Activated CD4-positive, alpha-beta T cell treated with anti-CD3 and anti-CD28 coated beads, Interleukin-2, amount 50 U/mL, for 4 hours (primary cell): ENCODE data around the gene CHRNB1.

ENCODE experiments used
- DNase-seq, 2 experiments: peaks; one replicate each; pipeline ENCODE4 v3.0.0-alpha.2; 2020

CHRNB1 gene

DNA sequence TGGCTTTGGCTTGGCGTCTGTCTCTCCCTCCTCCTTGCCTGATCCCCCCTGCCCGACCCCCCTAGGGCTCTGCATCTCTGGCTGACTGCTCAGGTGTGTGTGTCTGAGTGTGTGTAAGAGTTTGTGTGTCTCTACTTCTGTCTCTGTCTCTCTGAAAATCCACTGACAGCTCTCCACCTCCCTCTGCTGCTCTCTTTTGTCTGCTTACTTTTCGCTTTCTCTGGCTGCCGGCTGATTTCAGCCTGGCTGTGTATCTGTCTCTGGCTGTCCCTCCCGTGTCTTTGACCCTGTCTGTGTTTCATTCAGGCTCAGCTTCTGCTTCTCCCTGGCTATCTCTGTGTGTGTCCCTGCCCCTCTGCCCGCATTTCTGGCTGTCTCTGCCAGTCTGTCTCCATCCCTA lies 28.5 kb upstream of the CHRNB1 start:
- no peak for DNase-seq

DNA sequence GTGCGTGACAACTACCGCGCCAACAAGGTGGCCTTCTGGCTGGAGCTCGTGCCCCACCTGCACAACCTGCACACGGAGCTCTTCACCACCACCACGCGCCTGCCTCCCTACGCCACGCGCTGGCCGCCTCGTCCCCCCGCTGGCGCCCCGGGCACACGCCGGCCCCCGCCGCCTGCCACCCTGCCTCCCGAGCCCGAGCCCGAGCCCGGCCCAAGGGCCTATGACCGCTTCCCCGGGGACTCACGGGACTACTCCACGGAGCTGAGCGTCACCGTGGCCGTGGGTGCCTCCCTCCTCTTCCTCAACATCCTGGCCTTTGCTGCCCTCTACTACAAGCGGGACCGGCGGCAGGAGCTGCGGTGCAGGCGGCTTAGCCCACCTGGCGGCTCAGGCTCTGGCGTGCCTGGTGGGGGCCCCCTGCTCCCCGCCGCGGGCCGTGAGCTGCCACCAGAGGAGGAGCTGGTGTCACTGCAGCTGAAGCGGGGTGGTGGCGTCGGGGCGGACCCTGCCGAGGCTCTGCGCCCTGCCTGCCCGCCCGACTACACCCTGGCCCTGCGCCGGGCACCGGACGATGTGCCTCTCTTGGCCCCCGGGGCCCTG lies 27.7 kb upstream of the CHRNB1 start:
- DNase-seq = no peak

DNA sequence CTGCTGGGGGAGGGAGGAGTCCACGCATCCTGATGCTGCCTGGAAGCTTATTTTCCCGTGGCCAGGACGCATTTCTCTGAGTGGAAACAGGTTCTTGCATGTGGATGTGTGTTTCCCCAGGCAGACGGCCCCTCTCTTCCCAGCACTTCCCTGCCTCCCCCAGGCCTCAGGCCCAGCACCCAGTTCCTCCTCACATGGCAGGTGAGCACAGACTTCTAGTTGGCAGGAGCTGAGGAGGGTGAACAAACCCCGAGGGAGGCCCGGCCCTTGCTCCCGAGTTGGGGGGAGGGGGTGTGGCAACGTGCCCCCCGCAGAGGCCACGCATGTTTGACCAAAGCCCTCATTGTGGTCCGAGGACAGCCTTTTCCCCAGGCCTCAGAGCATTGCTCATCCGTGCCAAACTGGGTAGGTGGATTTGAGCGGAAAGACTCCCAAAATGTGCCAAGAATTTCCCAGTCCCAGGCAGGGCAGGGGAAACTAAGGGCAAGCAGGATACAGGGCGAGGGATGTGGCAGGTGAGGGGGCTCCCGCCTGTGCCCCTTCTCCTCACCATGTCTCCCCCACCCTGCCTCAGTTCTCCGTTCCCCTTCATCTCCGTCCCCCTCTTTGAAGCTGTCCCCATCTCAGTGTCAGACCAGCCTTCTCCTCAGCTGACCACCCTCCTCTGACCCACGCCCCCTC lies 26.2 kb upstream of the CHRNB1 start:
- no peak for DNase-seq

DNA sequence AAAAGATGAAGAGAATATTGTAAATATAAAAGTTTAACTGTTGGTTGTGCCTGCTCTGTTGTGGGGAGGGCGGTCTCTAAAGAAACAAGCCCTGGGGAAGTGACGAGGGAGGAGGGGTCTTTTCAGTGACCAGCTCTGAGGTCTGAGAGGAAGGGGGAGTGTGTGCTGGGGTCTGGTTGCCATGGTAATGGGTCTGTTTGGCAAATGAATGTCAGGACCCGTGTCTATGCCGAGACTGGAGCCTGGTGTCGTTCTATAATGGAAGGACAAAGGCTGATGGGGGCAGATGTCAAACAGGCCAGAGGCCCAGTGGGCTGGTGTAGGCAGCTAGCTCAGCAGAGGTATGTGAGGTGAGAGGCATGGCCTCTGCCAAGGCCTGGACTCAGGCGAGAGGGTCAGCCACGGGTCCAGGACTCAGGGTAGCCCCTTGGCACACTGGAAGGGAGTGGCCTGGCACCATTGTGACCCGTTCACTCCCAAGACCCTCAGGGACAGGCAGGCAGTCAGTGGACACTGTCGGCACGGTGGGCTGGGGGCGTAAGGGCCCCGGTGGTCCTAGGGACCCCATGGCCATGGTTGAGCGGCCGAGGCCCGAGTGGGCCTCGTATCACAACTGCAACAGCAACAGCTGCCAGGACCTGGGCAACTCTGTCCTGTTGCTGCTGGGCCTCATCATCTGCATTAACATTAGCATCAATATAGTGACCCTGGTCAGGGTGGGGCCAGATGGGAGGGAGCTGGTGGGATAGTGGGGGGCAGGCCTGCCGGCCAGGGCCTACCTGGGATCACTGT lies 24.8 kb upstream of the CHRNB1 start, which contains the start of gene SPEM1:
Gene SPEM1 (plus strand): TSS at position 506 of the 792 bp plus-strand sequence. CDS start 61 bp downstream, at position 567.
- no peak for DNase-seq

DNA sequence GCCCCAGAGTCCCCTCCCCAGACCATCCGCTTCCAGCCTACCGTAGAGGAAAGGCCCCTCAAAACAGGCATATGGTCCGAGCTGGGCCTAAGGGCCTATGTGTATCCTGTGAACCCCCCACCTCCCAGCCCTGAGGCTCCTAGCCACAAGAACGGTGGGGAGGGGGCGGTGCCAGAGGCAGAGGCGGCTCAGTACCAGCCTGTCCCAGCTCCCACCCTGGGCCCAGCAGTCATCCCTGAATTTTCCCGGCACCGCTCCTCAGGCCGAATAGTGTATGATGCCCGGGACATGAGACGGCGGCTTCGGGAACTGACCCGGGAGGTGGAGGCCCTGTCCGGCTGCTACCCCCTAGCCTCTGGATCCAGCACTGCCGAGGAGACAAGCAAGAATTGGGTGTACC lies 23.7 kb upstream of the CHRNB1 start:
- no peak for DNase-seq

DNA sequence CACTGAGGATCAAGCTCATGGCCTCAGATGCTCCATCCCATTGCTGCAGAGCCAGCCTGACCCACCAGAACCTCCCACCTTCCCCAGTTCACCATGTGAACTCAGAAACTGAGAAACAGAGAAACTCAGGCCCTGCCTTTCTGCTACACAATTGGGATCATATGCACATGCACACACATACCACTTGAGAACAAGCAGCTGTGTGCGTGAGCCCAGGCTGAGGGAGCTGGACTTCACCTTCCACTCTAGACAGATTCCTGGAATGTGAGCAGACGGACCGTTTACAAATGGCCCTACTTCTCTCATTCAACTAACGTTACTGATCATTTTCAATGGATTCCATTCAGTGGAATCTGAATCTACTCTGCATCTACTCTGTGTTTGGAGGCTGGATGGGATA lies 21.2 kb upstream of the CHRNB1 start:
- no peak for DNase-seq

DNA sequence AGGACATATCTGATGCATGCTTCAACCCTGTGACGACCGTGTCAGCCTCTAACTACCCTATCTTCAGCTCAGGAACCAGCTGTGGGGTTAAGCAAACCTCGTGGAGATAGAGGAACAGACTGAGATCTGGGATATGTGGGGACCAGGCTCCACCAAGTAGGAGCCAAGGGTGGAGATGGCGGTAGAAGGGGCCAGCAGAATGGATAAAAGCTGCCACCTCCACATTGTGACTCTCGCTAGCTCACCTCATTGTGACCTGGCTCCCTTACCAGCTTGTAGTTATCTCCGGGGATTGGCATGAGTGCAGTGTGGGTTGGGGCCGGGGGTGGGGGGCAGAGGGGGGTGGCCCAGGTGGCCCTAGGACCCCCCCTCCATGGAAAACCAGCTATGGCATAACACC lies 19.5 kb upstream of the CHRNB1 start, which contains the start of gene SPEM2:
Gene SPEM2 (plus strand): TSS at position 301 of the 400 bp plus-strand sequence. CDS start 73 bp downstream, at position 374.
- no peak for DNase-seq

DNA sequence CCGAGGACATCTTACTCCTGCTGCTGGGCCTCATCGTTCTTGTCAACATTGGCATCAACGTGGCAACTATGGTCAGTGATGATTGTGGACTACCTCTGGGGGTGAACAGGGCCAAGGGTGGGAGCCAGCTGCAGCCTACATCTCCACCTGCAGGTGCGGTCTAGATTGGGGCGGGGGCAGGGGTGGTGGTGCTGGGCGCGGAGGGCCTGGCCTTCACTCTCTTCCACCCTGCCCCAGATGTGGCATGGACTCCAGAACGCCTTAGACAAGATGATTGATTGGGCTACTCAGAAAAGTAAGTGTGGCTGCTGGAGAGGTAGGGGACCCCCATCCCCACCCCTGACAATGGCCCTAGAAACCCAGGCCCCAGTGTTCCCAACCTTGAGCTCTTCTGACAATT lies 19.1 kb upstream of the CHRNB1 start:
- DNase-seq = no peak

DNA sequence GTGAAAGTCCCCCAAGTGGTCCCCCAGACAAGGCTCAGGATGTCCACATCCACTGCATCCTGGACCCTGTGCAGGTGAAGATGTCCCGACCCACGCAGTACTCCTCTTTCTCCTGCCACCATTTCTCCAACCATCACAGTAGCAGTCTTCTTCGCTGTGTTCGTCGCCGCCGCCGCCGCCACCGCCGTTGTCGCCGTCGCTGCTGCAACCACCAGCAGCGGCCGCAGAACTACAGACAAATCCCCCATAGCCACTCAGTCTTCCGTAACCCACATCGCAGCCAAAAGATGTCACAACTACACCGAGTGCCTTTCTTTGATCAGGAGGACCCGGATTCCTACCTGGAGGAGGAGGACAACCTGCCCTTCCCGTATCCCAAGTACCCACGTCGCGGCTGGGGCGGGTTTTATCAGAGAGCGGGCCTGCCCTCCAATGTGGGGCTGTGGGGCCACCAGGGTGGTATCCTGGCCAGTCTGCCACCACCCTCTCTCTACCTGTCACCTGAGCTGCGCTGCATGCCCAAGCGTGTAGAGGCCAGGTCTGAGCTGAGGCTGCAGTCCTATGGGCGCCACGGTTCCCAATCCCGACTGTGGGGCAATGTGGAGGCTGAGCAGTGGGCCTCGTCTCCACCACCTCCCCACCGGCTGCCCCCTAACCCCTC lies 18.5 kb upstream of the CHRNB1 start:
- no peak for DNase-seq

DNA sequence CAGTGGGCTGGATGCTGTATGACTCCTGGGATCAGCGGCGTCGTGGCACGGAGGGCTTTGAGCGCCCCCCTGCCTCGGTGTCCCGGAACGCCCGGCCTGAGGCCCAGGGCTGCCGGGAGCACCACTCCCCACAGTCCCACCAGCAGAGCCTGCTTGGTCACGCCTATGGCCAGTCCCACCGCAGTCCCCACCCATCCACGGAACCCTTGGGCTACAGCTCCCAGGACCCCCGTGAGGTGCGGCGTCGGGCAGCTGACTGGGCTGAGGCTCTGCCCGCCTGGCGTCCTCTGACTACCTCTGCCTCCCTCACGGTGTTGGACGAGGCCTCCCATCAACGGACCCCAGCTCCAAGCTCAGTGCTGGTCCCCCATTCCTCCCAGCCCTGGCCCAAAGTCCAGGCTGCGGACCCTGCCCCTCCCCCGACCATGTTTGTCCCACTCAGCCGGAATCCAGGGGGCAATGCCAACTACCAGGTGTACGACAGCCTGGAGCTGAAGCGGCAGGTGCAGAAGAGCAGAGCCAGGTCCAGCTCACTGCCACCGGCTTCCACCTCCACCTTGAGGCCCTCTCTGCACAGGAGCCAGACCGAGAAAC lies 17.9 kb upstream of the CHRNB1 start:
- no peak for DNase-seq

DNA sequence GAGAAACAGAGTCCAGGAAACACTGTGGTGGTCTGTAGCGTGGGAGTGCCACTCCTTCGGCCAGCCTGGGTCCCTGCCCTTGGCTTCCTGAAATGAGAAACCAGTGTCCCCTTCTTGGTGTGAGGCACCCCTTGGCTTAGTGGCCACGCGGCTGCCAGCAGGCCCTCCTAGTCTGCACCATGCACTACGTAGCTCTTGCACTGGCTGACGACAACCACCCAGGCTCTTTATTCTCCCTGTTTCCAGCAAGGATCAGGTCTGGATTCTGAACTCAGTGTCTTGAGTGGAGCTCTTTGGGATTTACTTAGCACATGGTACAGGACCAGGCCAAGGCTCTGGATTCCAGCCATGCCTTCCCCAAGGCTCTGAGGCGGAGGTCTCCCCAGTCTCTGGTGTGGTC lies 17.3 kb upstream of the CHRNB1 start:
- DNase-seq = no peak

DNA sequence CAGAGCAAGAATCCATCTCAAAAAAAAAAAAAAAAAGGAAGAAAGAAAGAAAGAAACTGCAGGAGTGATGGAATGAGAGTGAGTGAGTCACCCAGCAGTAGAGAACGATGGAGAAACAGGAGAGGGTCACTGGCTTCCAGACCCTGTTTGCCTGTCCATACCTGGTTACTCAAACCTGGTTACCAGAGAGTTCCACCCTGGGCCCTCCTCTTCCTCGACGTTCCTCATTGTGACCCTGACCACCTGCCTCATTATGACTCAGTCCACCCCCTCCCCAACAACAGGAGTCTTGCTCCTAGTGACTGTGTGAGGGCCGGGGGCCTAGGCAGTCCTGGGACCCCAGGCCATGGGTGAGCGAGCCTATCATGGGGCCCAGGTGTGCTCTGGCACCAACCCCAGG lies 16.3 kb upstream of the CHRNB1 start, which contains the start of gene SPEM3:
Gene SPEM3 (plus strand): TSS at position 301 of the 400 bp plus-strand sequence. CDS start 46 bp downstream, at position 347.
- DNase-seq = no peak

DNA sequence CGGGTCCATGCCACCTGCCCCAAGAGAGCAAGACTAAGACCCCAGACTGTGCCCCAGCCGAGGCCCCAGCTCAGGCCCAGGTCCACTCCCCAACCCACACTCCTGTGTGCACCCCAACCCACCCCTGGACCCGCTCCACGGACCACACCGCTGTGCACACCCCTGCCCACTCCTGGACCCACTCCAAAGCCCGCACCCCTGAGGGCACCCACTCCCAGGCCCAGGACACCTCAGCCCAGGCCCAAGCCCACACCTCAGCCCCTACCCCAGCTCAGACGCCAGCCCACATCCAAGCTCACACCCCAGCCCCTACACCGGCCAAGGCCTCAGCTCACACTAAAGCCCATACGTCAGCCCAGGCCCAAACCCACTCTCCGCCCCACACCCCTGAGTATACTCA lies 15.1 kb upstream of the CHRNB1 start:
- DNase-seq = no peak

DNA sequence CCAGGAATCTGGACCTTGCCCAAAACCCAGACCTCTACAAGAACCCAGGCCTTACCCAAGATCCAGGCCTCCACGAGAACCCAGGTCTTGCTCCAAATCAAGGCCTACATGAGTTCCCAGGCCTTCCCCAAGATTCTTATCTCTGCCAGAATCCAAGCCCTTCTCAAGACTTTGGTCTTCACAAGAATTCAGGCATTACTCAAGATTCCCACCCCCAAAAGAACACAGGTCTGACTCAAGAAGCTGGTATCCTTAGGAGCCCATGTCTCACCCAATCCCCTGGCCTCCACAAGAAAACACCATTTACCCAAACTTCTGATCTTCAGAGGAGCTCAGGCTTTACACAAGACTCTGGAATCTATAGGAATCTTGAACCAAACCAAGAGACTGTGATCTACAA lies 13.6 kb upstream of the CHRNB1 start:
- DNase-seq = no peak

DNA sequence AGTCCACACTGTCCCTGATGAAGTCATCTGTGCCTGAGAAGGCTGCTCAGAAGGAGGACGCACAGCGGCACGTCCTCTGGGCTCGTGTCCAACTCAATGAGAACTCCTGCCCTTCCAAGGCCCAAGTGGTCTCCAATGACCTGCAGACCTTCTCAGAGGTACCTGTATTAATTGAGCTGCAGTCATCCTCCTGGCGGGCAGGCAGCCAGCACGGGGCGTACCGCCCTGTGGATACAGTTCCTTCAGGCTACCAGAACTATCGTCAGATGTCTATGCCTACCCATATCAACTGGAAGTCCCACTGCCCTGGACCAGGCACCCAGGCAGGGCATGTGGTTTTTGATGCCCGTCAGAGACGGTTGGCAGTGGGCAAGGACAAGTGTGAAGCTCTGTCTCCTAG lies 12.6 kb upstream of the CHRNB1 start:
- DNase-seq = no peak

DNA sequence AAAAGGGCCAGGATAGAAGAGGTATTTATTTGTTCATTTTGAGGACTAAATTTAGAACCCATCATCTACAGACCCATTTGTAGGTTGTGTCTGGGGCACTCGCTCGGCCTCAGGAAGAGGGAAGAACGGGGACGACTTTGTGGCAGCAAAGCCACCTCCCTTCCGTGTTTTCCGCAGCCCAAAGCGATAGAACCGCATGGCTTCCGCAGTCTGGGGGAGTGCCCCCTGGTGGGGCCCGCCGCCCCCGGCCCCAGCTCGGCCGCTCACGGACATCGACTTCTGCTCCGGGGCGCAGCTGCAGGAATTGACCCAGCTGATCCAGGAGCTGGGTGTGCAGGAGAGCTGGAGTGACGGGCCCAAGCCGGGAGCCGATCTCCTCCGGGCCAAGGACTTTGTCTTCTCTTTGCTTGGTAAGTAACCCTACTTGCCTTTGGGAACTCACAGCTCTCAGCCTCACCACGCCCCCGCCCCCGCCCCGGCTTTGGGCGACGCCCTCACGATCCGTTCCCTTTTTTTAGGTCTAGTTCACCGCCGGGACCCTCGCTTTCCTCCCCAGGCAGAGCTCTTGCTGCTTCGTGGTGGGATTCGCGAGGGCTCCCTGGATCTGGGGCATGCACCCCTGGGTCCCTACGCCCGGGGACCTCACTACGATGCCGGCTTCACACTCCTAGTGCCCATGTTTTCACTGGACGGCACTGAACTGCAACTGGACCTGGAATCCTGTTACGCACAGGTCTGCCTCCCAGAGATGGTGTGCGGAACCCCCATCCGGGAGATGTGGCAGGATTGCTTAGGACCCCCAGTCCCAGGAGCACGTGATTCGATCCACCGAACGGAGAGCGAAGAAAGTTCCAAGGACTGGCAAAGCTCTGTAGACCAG lies 8.9 kb upstream of the CHRNB1 start:
- peak; percentile 49 to 53 for DNase-seq

DNA sequence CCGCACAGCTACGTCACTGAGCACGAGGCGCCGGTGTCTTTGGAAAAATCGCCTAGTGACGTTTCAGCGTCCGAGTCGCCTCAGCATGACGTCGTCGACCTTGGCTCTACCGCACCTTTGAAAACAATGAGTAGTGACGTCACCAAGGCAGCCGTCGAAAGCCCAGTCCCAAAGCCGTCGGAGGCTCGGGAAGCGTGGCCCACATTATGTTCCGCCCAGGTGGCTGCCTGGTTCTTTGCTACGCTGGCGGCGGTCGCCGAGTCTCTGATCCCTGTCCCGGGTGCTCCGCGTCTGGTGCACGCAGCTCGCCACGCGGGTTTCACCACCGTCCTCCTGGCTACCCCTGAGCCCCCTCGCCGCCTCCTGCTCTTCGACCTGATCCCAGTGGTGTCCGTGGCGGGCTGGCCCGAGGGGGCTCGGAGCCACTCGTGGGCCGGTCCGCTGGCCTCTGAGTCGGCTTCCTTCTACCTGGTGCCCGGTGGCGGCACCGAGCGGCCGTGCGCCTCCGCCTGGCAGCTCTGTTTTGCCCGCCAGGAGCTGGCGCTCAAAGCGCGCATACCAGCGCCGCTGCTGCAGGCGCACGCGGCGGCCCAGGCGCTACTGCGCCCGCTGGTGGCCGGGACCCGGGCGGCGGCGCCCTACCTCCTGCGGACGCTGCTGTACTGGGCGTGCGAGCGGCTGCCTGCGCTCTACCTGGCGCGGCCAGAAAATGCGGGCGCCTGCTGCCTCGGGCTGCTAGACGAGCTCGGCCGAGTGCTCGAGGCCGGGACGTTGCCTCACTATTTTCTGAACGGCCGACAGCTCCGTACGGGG lies 8.1 kb upstream of the CHRNB1 start:
- DNase-seq = peak; percentile 69 to 74

DNA sequence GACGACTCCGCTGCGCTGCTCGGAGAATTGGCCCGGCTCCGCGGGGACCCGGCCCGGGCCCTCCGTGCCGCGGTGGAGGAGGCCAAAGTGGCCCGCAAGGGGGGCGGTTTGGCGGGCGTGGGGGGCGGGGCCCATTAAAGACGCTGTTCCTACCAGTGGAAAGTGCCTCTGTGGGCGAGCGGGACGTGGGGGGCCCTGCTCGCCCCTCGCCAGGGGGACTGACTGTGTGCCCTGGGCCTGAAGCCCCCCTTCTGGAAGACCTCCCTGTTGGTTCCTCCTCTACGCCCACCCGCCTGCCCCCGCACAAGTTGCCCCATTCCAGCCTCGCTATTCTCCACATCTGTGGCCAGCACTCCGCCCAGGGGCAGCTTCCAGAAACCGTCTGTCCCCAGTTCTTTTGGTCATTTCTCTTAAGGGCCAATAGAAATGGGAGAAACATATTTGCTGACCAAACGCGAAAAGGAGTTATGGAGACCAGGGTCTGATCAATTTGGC lies 7.4 kb upstream of the CHRNB1 start:
- no peak for DNase-seq

DNA sequence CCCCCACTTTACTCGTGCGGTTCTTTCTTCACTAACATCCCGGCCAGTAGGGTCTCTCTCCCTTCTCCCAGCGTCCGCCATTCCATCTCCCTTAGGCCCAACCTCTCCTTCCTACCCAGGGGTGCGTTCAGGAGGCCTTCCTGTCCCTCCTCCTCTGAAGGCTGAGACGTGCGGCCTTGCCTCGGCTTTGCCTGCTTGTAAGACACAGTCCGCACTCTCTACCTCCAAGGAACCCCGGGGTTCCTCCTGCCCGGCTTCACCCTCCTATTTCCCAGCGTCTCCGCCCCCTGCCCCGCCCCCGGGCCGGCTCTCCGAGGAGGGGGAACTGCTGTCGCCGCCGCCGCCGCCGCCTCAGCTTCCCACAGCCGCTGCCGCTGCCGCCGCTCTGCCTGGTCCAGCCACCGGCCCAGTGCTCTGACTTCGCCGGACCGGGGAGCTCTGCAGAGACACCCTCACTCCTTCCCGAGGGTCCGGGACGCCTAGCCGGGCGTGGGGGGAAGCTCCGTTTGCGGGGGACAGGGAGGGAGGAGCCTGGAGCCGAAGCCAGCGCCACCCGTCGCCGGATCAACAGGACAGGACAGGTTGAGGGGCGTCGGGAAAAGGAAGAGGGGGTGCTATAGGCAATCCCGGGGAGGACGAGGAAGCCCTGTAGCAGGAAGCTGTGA lies 6.8 kb upstream of the CHRNB1 start:
- peak; percentile 51 to 60 for DNase-seq
